HTERT RPE-1 (cell line): ENCODE data around the gene CALU.

ENCODE experiments used
- in situ Hi-C: fragments of 300-500 bp; cut with MboI; formaldehyde crosslinking; loops from 4 replicates; pipeline ENCODE4 v1.14.3; 2020; ENCODE audit warnings: low sequenced_read_pairs

Gene CALU

DNA sequence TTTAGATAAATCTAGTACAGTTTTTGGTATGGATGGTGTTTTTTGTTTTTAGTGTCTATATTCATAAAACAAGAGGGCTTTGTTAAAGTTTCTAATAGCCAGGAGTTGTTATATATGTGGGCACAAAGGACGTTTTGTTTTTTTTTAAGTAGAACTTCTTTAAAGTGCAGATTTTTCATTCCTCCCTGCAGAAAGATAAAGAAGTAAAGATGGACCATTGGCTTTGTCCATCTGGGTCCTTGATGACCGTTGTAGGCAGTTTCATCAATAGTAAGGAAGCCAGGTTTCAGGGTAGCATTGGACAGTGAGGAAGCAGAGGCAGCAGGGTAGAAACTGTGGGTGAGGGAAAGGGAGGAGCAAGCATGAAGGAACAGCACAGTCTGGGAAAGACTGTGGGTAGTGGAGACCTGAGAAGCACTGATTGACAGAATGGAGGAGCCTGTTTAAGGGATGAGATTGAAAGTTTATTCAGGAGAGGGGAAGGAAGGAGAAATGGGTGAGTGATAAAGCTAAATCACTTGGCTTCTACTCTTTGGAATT lies 5.3 kb downstream of the CALU start:
- in situ Hi-C loops: no loop called here

- in situ Hi-C loops: no loop called here
Measured at GRCh38 chr7:128745706-128746105, 6.5 kb downstream of the CALU start.

DNA sequence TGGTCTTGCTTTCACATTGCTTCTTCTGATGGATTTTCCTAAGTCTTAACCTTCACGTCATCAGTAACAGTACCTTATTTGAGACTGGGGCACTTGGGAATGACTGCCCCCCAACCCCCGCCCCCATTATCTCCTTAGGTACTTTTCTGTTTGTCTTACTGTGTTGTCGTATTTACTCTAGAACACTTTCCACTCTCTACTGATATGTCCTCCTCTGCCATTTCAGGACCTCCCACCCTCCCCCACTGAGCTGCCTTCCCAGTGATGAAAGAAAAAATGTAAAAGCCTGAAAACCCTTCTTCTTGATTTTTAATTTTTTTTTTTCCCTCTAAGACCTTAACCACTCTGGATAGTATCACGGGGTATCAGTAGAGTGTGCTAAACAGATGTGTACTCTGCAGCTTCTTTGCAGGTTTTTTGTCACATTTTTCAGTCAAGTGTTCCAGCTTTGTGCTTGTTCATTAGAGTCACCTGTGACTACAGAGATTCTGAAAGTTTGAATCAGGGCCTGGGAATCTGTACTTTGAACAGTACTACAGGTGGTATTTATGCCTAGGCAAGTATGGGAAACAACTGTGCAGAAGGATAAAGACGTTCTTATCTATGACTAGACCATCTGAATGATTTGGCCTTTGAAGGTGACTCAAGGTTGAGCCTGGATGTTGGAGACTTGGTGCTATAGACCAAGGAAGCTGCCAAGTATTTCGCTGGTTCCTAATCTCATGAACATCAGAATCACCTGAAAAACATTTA lies 8.3 kb downstream of the CALU start:
- in situ Hi-C loops: no loop called here

DNA sequence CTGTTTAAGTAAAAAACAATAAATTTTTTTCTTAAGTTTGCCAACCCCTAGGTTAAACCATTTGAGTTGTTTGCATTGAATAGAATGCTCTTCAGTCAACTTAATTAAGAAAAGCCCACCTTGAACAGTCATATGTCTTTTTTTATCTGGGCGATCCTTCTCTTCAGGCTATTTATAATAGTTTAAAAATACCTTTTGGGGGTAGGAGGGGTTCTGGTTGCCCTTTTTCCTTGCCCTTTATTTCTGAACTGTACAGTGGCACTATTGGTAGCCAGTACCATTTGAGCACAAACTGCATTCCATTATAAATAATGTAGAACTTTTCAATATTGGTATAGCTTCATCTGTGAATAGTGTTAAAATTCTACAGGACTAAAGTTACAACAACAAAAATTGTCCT lies 13.1 kb downstream of the CALU start:
- in situ Hi-C loops: no loop called here

- in situ Hi-C loops: no loop called here
Measured at GRCh38 chr7:128755075-128755818, 16.1 kb downstream of the CALU start.

DNA sequence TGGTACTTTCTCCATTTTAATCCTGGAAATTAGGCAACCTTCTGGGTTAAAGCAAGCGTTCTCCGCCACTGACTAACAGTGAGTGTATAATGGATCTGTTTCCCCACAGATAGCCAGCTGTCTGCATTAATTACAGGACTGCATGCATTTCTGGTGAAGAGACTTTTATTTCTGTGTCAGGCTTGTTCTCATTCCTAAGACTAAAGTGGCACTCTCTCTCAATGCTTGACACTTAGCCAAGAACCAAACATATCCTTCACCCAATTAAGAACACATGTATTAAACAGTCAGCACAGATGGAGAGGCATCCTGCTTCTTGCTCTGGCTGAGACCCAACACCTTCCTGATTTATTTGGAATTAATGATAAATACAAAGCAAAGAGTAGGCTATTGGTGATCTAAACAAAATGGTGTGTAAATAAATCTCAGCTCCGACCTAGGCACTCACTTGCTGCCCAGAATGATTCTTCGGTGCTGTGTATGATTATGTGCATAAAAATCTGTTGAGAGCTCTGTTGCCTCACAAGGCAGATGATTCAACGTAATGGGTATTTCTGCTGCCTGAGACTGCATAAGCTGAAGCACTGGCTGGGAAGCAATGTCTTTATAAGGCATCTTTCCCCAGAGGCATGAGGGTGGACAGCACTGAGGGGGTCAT lies 16.8 kb downstream of the CALU start:
- in situ Hi-C loops: no loop called here

DNA sequence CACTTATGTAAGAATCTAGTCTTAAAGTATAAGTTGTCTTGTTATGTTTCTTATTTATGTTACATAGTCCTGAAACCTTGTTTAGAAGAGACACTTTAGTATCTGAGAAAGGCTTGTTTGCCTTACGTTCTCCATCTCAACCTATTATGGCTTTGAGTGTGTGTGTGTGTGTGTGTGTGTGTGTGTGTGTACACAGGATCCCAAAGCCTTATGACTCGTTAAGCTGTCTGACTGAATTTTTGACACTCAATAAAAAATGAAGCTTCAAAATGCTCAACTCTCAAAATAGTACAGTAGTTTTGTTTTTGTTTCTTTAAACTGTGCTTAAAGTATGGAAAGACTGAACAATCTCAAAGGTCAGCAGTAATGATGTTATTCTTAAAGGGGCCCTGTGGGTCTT lies 18.0 kb downstream of the CALU start:
- in situ Hi-C loops: no loop called here

DNA sequence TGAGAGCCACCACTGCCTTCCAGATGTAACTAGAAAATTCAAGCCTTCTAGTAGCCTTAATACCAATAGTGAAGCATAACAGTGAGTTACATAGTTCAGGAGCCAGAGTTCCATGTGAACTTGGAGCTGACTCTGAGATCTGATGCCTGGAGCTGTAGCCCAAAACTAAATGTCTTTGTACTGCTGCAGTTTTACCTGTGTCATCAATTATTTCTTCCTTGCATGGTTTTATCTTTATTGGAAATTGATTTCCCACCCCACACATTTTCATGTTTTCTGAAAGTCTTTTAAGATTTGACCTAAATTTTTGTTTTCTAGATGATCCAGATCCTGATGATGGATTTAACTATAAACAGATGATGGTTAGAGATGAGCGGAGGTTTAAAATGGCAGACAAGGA lies 19.4 kb downstream of the CALU start:
- in situ Hi-C loops: no loop called here

GRCh38 chr7:128759242-128759641 lies 20.1 kb downstream of the CALU start:
- in situ Hi-C loops: no loop called here

GRCh38 chr7:128763541-128763940 lies 24.4 kb downstream of the CALU start:
- in situ Hi-C loops: no loop called here

DNA sequence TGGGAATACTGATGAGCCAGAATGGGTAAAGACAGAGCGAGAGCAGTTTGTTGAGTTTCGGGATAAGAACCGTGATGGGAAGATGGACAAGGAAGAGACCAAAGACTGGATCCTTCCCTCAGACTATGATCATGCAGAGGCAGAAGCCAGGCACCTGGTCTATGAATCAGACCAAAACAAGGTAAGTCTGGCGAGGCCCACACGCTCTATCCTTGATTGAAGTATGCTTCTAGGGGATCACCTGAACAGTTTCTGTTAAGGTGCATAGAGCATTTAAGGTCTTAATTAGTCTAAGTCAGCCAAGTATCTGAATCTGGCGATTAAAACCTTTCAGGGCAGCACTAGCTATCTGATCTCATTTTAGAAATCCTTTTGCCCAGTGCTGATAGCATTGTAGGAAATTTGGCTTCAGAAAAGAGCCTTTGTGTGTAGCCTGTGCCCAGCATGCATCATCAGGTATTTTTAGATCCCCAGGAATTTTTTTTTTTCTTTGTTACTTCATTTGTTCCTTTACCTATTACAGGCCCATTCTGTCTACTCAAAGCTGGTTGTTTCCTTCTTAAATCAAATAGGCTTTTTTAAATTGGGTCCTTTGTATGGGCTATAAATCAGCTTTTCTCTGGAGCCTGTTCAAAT lies 28.4 kb downstream of the CALU start:
- in situ Hi-C loops: no loop called here

DNA sequence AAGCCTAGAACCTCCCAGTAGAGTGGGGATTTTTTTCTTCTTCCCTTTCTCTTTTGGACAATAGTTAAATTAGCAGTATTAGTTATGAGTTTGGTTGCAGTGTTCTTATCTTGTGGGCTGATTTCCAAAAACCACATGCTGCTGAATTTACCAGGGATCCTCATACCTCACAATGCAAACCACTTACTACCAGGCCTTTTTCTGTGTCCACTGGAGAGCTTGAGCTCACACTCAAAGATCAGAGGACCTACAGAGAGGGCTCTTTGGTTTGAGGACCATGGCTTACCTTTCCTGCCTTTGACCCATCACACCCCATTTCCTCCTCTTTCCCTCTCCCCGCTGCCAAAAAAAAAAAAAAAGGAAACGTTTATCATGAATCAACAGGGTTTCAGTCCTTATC lies 31.1 kb downstream of the CALU start:
- in situ Hi-C loops: no loop called here

DNA sequence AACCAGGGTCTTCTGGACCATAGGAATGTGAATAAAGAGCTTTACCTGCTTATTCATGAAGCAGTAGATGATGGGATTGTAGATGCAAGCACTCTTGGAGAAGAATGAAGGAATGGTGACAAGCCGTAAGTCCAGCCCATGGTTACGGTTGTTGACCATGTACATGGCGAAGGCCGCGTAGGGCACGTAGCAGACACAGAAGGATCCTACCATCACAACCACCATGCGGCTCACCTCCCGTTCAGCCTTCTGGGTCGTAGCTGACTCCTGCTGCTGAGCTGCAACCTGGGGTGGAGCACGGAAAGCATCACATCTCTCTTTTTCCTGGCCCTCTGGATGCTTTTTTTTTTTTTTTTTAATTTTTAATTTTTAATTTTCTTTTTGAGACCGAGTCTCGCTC lies 34.4 kb downstream of the CALU start:
- in situ Hi-C loops: no loop called here

DNA sequence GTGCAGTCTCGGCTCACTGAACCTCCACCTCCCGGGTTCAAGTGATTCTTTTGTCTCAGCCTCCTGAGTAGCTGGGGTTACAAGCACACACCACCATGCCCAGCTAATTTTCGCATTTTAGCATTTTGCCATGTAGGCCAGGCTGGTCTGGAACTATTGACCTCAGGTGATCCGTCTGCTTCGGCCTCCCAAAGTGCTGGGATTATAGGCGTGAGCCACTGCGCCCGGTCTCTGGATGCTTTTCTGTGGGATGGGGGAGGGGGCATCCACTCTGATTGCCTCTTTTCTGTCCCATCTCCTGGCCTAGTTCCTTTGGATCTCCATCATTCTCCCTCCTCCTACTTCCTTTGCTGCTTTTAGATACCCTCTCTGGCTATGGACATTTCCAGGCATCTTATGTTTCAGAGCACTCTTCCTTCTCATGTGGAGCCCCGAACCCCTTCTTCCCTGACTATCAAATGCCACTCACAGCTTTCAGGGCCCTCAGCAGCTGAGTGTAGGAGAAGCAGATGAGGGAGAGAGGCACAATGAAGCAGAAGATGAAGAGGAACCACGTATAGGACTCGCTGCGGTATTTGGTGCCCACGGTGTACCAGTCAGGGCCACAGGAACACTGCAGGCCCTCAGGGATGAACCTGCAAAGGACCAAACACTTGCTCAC lies 35.0 kb downstream of the CALU start:
- in situ Hi-C loops: no loop called here

GRCh38 chr7:128774921-128775320 lies 35.8 kb downstream of the CALU start:
- in situ Hi-C loops: no loop called here

DNA sequence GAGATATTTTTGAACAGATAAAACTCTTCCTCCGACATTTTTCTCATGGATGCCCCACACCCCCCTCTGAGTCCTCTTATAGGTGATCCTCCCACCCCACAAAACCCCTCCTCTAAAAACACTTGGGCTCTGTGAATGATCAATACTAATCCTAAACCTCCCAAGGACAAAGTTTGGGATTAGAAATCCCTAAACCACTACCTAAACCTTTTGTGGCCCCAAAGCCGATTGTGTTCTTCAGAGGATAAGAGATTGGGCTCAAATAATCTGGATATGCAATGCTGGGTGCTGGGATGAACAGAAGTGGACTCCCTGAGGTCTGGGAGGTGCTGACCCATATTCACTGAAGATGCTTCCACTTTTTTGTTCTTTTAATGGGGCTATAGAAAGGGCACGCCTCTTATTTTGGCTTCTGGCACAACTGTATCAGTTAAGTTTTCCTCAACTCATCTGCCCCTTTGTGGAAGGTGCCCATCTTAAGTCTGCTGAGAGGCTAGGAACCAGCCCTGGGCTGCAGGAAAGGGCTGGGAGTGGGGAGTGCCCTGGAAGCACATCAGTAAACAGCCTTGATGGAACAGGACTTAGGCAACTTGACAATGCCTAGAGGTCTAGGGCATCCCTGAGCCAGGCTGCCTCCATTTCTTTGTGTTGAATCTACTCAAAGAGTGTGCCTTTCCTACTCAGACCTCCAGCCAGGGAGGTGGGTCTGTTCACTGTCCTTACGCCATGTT lies 36.8 kb downstream of the CALU start, which contains the start of gene OPN1SW:
OPN1SW (minus strand) TSS at position 51 of the 731 bp plus-strand sequence; CDS start at position 38, 13 bp downstream.
- in situ Hi-C loops: no loop called here

GRCh38 chr7:128777156-128778123 lies 38.3 kb downstream of the CALU start:
- in situ Hi-C loops: no loop called here

DNA sequence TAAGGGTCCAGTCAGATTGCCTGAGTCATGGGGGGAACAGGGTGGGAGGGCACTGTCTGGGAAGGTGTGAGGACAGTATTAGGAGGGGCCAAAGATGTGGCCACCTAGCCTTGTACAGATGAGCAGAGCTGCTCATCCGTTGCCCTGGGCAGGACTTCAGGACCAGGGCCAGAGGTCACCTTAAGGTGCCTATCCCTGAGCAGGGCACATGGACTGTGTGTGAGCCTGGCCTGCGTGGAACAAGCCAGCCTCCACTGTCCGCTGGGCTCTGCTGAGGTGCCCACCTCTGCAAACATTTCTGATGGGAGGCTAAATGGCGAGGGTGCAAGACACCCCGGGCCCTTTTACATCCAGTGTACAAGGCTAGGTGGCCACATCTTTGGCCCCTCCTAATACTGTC lies 39.8 kb downstream of the CALU start:
- in situ Hi-C loops: no loop called here

DNA sequence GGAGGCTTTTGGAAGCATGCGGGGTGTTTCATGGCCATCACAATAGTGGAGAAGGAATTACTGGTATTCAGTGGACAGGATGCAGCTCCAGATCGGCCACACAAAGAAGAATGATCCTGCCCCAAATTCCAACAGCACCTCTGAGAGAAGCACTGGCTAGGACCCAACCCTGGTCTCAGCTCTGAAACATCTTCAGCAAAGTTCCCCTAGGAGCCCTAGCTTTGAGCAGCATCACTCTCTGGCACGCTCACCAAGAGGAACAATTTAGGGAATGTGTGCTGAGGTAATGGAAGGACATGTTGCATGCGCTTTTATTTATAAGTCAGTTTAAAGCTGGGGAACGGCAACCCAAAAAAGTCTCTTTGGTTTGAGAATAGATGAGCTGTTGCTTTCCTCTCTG lies 42.0 kb downstream of the CALU start:
- in situ Hi-C loops: no loop called here
